GM21723 (cell line): ENCODE measurements around the gene RBM47.
A peak's percentile ranks its signal among the peaks of the same experiment; 100 is the strongest.

Experiments
- ATAC-seq: cut with Tn5 transposase; IDR thresholded peaks from one replicate; pipeline ENCODE4 v1.9.1; 2021; ENCODE audit warnings: mild to moderate bottlenecking, moderate library complexity; ENCODE audit not compliant: unreplicated experiment

RBM47 gene

DNA sequence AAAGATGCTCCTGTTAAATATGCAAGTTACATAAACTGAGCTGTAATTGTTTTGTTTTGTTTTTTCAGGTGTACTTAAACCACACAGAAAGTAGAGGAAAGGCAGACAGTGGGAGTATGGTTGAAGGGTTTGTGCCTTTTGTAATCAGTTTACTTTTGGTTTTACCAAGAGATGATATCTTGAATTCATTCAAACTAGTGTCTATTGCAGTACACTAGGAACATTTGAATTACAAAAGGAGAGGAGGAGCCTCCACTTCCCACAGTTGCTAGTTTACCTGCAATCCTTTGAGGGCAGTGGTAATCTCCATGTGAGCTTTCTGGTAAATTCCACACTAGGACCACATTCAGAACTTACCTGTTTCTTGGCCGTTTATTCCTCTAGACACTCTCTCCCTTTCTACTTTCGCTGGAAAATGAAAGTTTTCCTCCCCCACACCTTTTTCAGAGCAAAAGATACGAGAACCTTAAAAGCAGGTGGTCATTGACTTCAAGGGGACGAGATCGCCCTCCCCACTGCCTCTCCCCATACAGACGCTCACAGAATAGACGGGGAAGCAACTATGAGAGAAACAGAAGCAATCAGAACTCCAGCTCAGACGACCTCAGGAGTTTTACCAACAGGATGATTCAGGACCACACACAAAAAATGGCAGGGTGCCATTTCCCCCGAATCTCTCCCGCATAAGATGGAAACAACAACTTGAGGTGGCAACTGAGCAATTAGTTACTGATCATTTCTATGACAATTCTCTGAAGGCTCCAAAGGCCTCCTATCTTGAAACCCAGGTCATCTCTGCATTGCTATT, 3.3 kb downstream of the RBM47 start:
- ATAC-seq, result no peak

DNA sequence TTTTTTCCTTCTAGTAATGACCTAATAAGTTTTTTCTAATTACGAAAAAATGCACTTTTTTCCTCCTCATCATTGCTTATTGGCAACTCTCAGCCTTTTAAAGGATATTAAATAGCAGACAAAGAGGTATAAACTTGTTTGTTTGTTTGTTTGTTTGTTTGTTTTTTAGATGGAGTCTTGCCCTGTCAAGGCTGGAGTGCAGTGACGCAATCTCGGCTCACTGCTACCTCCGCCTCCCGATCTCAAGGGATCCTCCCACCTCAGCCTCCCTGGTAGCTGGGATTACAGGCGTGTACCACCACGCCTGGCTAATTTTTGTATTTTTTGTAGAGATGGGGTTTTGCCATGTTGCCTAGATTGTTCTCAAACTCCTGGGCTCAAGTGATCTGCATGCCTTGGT, 6.0 kb downstream of the RBM47 start:
- ATAC-seq, result no peak

DNA sequence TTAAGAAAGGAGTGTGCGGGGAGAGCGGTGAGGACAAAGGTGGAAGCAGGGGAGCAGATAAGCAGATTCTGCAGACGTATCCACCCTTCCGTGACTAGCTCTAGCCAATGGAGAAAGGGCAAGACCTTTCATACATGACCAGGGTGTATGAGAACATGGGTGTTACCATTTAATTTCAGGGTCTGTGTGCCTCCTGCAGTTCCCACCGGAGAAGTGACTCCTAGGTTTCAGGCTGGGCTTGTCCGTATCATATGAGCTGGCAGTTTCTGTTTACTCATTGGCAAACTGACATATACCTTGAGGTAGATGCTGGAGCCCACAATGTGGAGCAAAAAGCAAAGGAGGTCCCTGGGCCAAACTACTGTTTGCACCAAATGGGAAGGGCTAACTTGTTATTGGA, 6.8 kb downstream of the RBM47 start:
- no peak for ATAC-seq

DNA sequence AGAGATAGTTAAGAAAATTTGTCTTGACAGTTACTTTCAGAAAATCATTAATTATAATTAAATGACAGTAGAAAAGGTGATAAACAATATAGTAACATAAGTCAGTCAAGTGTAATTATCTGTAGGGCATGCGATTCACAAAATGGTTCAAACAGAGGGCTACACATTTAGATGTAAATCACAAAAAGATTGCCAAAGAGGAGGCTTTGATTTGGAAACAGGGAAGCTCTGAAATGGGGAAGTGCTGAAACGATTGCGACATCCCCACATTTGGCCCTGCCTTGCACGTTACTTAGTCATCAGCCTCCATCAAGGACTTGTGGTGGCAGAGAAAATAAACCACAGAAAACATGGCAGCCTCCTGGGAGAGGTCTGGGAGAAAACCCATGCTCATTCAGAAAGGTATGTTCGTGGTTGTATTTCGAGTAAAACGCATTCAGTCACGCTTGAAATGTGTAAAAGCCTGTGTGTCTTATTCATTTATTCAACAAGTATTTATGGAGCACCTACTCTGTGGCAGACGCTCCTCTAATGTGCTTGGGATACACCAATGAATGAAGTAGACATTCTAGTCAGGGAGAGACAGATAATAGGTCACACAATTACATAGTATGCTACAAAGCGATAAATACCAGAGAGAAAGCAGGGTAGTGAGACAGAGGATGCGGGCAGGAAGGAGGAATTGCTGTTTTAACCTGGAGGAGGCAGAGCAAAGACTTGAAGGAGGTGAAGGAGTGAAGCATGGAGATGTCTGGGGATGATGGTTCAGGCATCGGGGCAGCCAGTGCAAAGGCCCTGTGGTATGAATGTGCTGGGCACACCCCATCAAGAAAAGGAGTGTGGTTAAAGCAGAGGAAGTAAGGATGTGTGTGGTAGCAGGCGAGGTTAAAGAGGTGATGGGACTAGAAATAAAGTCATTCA, 7.8 kb downstream of the RBM47 start:
- ATAC-seq, result peak; percentile 74

DNA sequence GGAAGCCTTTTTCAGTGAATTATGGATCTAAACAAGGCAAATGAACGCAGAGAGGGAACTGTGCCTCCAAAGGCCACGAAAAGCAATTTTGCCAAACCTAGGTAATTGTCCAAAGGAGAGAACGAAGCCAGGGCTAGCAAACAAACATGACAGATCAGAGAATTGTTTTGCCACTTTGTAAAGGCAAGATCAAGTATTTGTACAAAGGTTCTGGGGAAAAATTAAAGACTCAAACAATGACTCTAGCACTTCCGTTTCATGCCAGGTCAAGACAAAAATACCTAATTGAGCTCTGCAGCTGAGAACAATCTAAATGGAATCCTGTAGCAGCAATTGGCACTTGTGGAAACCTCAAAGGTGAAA, 8.5 kb downstream of the RBM47 start:
- no peak for ATAC-seq

DNA sequence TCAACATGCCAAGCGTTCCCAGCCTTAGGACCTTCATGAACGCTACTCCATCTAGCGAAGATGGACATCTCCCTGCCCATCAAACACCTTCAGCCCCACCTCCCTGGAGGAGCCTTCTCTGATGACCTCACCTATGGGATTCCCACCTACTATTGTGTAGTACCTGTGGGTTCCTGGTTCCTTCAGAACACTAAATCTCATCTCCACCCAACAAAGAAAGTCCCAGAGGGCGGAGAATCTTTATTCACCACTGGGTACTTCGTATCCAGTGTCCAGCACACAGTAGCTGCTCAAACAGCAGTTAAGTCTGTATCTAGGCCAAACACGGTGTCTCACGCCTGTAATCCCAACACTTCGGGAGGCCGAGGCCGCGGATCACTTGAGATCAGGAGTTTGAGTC, 10.1 kb downstream of the RBM47 start:
- ATAC-seq, result no peak

DNA sequence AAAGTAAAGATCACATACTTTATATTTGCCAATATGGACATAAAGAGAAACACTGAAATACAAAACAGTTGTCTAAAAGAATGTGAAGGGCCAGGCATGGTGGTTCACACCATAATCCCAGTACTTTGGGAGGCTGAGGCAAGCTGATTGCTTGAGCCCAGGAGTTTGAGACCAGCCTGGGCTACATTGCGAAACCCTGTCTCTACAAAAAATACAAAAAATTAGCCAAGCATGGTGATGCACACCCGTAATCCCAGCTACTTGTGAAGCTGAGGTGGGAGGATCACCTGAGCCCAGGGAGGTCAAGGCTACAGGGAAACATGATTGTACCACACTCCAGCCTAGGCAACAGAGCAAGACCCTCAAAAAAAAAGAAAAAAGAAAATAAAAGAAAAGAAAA, 11.8 kb downstream of the RBM47 start:
- ATAC-seq, result no peak

DNA sequence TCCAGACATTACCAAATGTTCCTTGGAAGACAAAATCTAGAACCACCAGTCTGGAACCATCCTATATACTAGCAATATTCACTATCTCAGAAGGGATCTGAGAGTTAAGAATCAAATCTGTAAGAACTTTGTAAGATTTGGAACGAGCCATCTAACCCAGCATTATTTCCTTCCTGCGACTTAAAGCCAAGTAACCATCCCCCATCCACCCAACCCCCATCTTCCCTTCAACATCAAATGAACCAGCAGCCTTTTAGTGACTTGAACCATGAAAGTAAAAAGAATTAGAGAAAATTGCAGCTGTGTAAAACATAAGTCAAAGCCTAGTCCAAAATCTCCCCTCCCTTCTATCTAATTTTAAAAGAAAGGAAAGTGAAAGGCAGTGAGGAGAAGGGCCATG, 15.6 kb downstream of the RBM47 start:
- no peak for ATAC-seq

DNA sequence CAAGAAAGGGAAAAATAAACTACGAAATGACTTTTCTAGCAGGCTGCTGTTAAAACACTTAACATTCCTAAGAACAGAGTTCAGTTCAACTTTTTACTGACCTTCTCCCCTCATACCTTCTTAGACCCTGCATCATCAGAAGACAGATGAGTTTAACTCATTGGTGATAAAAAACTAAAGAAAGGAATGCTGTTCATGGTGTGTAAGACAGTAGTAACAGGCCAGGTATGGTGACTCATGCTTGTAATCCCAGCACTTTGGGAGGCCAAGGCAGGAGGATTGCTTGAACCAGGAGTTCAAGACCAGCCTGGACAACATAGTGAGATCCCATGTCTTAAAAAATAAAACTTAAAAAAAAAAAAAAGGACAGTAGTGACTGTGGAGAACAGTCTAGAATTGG, 16.2 kb downstream of the RBM47 start:
- no peak for ATAC-seq

DNA sequence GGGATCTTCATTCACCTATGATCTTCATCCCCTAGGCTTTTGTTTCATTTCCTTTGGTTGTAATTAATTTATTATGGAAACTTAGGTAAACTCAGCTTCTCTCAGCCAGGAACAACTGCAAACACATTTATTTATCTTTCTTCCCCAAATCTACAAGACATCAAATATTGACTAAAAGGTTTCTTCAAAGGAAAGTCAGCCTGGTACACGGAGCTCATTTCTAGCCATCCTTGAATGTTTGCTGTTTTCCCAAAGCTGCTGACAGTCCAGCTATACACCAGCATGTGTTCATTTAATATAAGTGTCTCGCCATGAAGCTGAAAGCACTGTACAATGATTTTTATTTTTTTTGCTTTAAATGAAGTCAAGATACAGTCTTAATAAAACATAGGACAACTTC, 16.8 kb downstream of the RBM47 start:
- ATAC-seq, result no peak

DNA sequence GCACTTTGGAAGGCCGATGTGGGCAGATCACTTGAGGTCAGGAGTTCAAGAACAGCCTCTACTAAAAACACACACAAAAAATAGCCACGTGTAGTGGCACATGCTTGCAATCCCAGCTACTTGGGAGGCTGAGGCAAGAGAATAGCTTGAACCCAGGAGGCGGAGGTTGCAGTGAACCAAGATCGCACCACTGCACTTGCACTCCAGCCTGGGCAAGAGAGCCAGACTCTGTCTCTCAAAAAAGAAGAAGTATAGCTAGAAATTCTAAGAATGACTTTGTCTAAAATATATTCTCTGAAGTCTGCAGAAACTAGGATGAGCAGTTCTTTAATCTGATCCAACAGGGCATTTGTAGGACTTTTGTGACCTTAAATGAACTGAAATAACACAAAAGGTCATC, 17.4 kb downstream of the RBM47 start:
- ATAC-seq, result no peak

DNA sequence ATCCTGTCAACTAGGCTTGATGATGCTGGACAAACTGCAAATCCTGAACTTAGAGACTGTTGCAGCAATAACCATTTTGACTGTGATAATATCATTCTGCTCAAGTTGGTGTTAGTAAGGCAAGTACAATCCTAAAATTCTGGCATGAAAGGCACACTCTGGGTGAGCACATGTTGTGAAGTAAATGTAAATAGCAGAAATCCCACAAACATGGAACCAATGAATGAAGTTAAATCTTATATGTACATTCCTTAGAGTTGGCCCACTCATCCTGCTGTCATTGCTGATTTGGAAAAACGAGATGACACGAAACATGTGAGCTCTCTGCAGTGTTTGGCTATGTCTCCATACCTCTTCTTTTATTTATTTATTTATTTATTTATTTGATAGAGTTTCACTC, 21.0 kb downstream of the RBM47 start:
- ATAC-seq, result no peak

DNA sequence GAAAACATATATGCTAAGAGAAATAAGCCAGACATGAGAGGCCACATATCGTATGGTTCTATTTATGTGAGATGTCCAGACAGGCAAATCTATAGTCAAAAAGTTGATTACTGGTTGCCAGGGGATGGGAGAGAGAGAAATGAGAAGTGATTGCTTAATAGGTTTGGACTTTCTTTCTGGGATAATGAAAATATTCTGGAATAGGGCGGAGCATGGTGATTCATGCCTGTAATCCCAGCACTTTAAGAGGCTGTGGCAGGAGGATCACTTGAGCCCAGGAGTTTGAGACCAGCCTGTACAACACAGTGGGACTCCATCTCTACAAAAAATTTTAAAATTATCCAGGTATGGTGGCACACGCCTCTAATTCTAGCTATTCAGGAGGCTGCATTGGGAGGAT, 22.4 kb downstream of the RBM47 start:
- no peak for ATAC-seq

DNA sequence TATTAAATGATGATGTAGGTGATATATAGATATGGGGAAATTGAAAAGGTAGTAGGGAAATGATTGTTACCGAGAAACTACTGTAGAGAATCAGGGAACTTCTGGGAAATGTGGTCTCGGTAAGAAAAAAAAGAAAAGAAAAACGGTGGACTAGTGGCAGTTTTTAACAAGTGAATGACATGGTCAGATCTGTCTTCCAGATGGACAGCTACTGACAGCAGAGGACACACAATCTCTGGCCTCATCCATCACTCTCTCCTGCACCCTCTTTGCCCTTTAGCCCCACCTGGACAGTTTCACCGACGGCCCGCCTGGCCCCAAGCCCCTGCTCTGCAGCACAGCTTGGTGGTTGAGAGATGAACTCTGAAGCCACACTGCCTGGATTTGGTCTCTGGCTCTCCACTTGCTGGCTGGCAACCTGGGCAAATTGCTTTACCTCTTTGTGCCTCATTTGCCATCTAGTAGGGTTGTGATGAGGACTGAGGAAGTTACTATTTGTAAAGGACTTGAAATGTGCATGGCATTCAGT, 23.4 kb downstream of the RBM47 start:
- ATAC-seq, result no peak

DNA sequence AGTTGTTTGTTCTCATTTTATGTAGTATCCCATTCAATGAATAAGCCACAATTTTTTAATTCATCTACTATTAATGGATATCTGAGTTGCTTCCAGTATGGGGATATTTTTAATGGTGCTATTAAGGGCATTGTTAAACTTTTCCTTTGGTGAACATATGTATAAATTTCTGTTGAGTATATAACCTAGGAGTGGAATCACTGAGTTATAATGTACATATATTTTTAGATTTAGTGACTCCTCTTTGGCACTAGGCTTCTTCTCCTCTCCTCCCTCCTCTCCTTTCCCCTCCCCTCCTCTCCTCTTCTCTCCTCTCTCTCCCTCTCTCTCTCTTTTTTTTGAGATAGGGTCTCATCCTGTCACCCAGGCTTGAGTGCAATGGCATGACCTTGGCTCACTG, 26.4 kb downstream of the RBM47 start:
- ATAC-seq, result no peak

DNA sequence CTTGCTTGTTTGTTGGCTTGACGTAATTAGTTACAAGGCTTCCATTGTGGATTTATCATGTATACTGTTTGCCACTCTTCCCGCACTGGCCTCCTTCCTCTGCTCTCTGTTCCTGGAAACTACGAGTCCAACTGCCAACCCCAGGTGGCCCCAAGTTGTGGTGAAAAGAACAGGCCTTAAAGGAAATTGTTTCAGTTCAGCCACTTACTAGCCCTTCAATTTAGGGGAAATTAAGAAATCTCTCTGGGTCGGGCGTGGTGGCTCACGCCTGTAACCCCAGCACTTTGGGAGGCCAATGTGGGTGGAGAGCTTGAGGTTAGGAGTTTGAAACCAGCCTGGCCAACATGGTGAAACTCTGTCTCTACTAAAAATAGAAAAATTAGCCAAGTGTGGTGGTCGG, 28.0 kb downstream of the RBM47 start:
- no peak for ATAC-seq

DNA sequence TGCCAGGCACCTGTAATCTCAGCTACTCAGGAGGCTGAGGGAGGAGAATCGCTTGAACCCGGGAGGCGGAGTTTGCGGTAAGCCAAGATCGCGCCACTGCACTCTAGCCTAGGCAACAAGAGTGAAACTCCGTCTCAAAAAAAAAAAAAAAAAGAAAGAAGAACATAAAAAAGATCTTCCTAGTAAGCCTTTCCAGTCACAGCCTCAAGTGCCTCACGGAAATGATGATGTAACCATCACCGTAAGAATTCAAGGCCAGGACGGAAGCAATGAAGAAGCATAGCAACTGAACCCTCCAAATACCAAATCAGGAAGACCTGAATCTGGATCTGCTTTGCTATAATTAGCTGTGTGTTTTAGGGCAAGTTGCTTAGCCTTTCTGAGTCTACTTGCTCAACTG, 28.8 kb downstream of the RBM47 start:
- no peak for ATAC-seq

DNA sequence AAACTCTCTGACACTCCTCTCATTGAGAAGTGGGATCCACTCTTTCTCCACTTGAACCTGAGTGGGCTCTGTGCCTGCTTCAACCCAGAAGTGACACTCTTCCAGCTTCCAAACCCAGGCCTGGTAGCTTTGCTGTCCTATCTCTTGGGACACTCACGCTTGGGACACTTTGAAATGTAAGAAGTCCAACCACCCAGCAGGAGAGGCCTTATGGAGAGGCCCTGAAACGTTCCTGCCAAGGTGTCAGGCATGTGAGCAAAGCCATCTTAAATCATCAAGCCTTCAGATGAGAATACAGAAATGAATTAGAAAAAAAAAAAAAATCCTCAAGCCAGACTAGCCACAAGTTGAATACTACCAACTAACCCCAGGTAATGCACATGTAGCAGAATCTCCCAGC, 30.2 kb downstream of the RBM47 start:
- no peak for ATAC-seq

DNA sequence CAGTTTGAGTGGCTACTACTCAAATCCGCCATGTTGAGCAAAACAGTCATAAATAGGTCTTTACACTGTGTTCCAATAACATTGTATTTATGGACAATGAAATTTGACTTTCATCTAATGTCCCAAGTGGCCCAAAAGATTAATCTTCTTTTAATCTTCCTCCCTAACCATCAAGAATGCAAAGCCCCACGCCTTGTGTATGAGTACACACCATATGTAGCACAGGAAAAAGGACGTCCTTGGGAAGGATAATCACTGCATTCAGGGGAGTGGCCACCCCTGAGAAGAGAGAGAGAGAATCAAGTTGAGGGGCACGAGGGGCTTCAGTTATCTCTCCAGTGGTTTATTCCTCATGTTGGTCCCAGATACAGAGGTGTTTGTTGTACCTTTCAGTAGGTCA, 33.1 kb downstream of the RBM47 start:
- no peak for ATAC-seq

DNA sequence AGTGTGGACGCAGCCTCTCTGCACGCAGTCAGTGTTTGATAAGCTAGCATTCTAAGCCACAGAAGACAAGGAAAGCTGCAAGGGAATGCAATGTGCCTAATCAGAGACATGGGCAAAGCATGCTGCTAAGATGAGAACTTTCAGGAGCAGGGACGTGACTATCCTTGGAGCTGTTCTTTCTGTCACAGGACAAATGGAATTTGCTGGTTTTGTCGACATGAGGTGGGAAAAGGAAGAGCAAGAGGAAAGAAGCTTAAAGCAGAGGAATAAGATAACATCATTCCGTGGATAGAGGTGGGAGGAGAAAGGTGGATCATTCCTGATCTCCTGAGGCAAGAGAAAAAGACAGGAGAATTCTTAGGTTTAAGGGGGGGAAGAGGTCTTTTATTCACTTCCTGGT, 33.7 kb downstream of the RBM47 start:
- ATAC-seq, result no peak

DNA sequence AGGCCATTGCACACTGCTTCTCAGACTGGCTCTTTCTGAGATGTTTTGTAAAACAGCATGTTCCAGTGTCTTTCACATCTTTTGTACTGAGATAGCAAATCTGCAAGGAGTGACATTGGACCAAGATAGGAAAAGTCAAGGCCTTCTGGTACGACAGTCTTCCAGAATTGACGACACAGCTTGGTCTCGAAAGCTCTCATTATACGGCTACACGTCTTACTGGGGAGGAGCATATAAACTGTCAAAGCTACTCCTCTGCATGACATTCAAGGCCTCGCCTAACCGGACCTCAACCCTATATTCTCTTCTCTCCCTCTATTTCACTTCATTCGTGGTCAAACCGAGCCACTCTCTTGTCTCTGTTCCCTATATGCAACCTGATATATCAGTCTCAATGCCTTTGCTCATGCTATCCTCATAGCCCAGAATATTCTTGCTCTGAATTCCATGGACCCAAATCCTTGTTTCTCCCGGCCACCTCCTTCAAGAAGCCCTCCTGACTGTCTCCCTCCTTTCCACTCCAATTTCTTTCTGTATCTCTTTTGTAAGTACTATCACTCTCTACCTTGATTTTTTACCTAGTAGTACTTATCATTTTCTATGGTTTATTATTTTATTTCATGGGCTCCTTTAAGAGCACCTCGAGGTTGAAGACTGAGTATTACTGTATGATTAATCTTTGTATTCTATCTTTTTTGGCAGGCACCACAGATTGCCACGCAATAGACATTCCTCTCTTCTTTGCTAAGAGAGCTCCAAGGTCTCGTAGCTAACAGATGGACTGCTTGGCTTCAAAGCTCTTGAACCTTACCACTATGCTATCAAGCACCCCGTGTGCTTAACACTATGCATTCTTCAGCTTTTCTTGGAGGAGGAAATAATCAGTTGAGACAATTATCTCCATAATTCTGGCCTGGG, 35.1 kb downstream of the RBM47 start:
- no peak for ATAC-seq
